Activated naive CD4-positive, alpha-beta T cell treated with anti-CD3 and anti-CD28 coated beads, Interleukin-2, amount 50 U/mL, for 24 hours (primary cell): Measurements from ENCODE around the gene SLC34A3.

Experiments
- H3K27ac Mint-ChIP-seq: one replicate; pipeline ENCODE4 v1.8.0; 2021; ENCODE audit warnings: mild to moderate bottlenecking, mixed read lengths
- H3K27me3 Mint-ChIP-seq: one replicate; pipeline ENCODE4 v1.8.0; 2021; ENCODE audit warnings: mixed read lengths
- H3K36me3 Mint-ChIP-seq: one replicate; pipeline ENCODE4 v1.8.0; 2021; ENCODE audit warnings: mixed read lengths
- H3K4me1 Mint-ChIP-seq: one replicate; pipeline ENCODE4 v1.8.0; 2021; ENCODE audit warnings: mixed read lengths
- H3K4me3 Mint-ChIP-seq: one replicate; pipeline ENCODE4 v1.8.0; 2021; ENCODE audit warnings: mild to moderate bottlenecking, mixed read lengths
- H3K9me3 Mint-ChIP-seq: one replicate; pipeline ENCODE4 v1.8.0; 2021; ENCODE audit warnings: mixed read lengths

SLC34A3 gene

GRCh38 chr9:137191691-137192447 is 38.8 kb upstream of the SLC34A3 start:
- Mint-ChIP-seq H3K9me3 (no peaks in the 10 kb centered on the region), H3K27ac (no peak overlapping the region), H3K27me3 (no peaks in the 10 kb centered on the region), H3K4me1 (peaks cover 17% of the 10 kb centered on the region), H3K36me3 (no peaks in the 10 kb centered on the region), H3K4me3 (no peak overlapping the region)

- H3K4me3 Mint-ChIP-seq, result no peak overlapping the region
- peak overlapping the region; percentile 72 for H3K27ac Mint-ChIP-seq
- peaks cover 12% of the 10 kb centered on the region for H3K4me1 Mint-ChIP-seq
- no peaks in the 10 kb centered on the region for H3K9me3 Mint-ChIP-seq
- no peaks in the 10 kb centered on the region for H3K27me3 Mint-ChIP-seq
- H3K36me3 Mint-ChIP-seq, result no peaks in the 10 kb centered on the region
Observed at GRCh38 chr9:137192448-137192780, 38.3 kb upstream of the SLC34A3 start.

- H3K9me3 Mint-ChIP-seq, result no peaks in the 10 kb centered on the region
- peaks cover 9% of the 10 kb centered on the region for H3K4me1 Mint-ChIP-seq
- no peak overlapping the region for H3K27ac Mint-ChIP-seq
- no peaks in the 10 kb centered on the region for H3K27me3 Mint-ChIP-seq
- H3K36me3 Mint-ChIP-seq, result no peaks in the 10 kb centered on the region
- H3K4me3 Mint-ChIP-seq, result no peak overlapping the region
Observed at GRCh38 chr9:137192859-137193258, 37.8 kb upstream of the SLC34A3 start.

GRCh38 chr9:137193771-137194170 is 36.9 kb upstream of the SLC34A3 start:
- Mint-ChIP-seq H3K9me3 (no peaks in the 10 kb centered on the region), H3K27me3 (no peaks in the 10 kb centered on the region), H3K36me3 (no peaks in the 10 kb centered on the region), H3K4me1 (peaks cover 9% of the 10 kb centered on the region), H3K27ac (no peak overlapping the region), H3K4me3 (no peak overlapping the region)

- no peaks in the 10 kb centered on the region for H3K36me3 Mint-ChIP-seq
- no peaks in the 10 kb centered on the region for H3K27me3 Mint-ChIP-seq
- H3K27ac Mint-ChIP-seq, result no peak overlapping the region
- H3K4me1 Mint-ChIP-seq, result peaks cover 4% of the 10 kb centered on the region
- H3K4me3 Mint-ChIP-seq, result no peak overlapping the region
- H3K9me3 Mint-ChIP-seq, result no peaks in the 10 kb centered on the region
Observed at GRCh38 chr9:137194388-137194787, 36.3 kb upstream of the SLC34A3 start.

GRCh38 chr9:137194909-137195308 is 35.8 kb upstream of the SLC34A3 start:
- Mint-ChIP-seq H3K27ac (no peak overlapping the region), H3K36me3 (no peaks in the 10 kb centered on the region), H3K9me3 (no peaks in the 10 kb centered on the region), H3K4me1 (peaks cover 3% of the 10 kb centered on the region), H3K27me3 (no peaks in the 10 kb centered on the region), H3K4me3 (no peak overlapping the region)

- no peaks in the 10 kb centered on the region for H3K27me3 Mint-ChIP-seq
- no peak overlapping the region for H3K27ac Mint-ChIP-seq
- H3K9me3 Mint-ChIP-seq, result no peaks in the 10 kb centered on the region
- no peaks in the 10 kb centered on the region for H3K36me3 Mint-ChIP-seq
- H3K4me3 Mint-ChIP-seq, result no peak overlapping the region
- H3K4me1 Mint-ChIP-seq, result peaks cover 3% of the 10 kb centered on the region
Observed at GRCh38 chr9:137195525-137196220, 35.0 kb upstream of the SLC34A3 start.

GRCh38 chr9:137198051-137198901 is 32.4 kb upstream of the SLC34A3 start:
- Mint-ChIP-seq H3K4me1 (peaks cover 14% of the 10 kb centered on the region), H3K27me3 (no peaks in the 10 kb centered on the region), H3K9me3 (no peaks in the 10 kb centered on the region), H3K4me3 (peak overlapping the region; percentile 23), H3K27ac (no peak overlapping the region), H3K36me3 (no peaks in the 10 kb centered on the region)

GRCh38 chr9:137198902-137199283 is 31.8 kb upstream of the SLC34A3 start:
- H3K36me3 Mint-ChIP-seq, result no peaks in the 10 kb centered on the region
- H3K9me3 Mint-ChIP-seq, result no peaks in the 10 kb centered on the region
- H3K27me3 Mint-ChIP-seq, result no peaks in the 10 kb centered on the region
- H3K27ac Mint-ChIP-seq, result no peak overlapping the region
- peaks cover 15% of the 10 kb centered on the region for H3K4me1 Mint-ChIP-seq
- H3K4me3 Mint-ChIP-seq, result no peak overlapping the region

- Mint-ChIP-seq H3K4me3 (peak overlapping the region; percentile 83), H3K27me3 (no peaks in the 10 kb centered on the region), H3K36me3 (no peaks in the 10 kb centered on the region), H3K4me1 (peaks cover 21% of the 10 kb centered on the region), H3K9me3 (no peaks in the 10 kb centered on the region), H3K27ac (no peak overlapping the region)
Observed at GRCh38 chr9:137199411-137200121, 31.1 kb upstream of the SLC34A3 start.

GRCh38 chr9:137200311-137201204 is 30.1 kb upstream of the SLC34A3 start, which contains the start of gene TPRN:
TSS of gene TPRN (minus strand) at chr9:137200741. CDS start at chr9:137200711, 30 bp downstream.
- H3K9me3 Mint-ChIP-seq, result no peaks in the 10 kb centered on the region
- H3K27ac Mint-ChIP-seq, result peak within 1 kb of the TSS; percentile 62
- H3K27me3 Mint-ChIP-seq, result no peaks in the 10 kb centered on the region
- H3K36me3 Mint-ChIP-seq, result no peaks in the 10 kb centered on the region
- peaks cover 22% of the 10 kb centered on the region for H3K4me1 Mint-ChIP-seq
- H3K4me3 Mint-ChIP-seq, result peak within 1 kb of the TSS; percentile 83

- no peaks in the 10 kb centered on the region for H3K36me3 Mint-ChIP-seq
Observed at GRCh38 chr9:137201205-137201868, 29.4 kb upstream of the SLC34A3 start.

GRCh38 chr9:137202966-137203365 is 27.7 kb upstream of the SLC34A3 start:
- Mint-ChIP-seq H3K27ac (no peak overlapping the region), H3K4me1 (peaks cover 37% of the 10 kb centered on the region), H3K4me3 (peak overlapping the region; percentile 11)

More at GRCh38 chr9:137201205-137201868, 29.4 kb upstream of the SLC34A3 start:
- peak overlapping the region; percentile 83 for H3K4me3 Mint-ChIP-seq
- no peaks in the 10 kb centered on the region for H3K27me3 Mint-ChIP-seq
- no peaks in the 10 kb centered on the region for H3K9me3 Mint-ChIP-seq
- peak overlapping the region; percentile 62 for H3K27ac Mint-ChIP-seq
- peaks cover 23% of the 10 kb centered on the region for H3K4me1 Mint-ChIP-seq

GRCh38 chr9:137204731-137205125 is 26.0 kb upstream of the SLC34A3 start:
- H3K36me3 Mint-ChIP-seq, result no peaks in the 10 kb centered on the region
- H3K27ac Mint-ChIP-seq, result peak overlapping the region; percentile 91
- H3K4me3 Mint-ChIP-seq, result peak overlapping the region; percentile 93
- H3K27me3 Mint-ChIP-seq, result no peaks in the 10 kb centered on the region
- H3K9me3 Mint-ChIP-seq, result no peaks in the 10 kb centered on the region
- H3K4me1 Mint-ChIP-seq, result peaks cover 34% of the 10 kb centered on the region

More at GRCh38 chr9:137202966-137203365, 27.7 kb upstream of the SLC34A3 start:
- Mint-ChIP-seq H3K36me3 (no peaks in the 10 kb centered on the region), H3K27me3 (no peaks in the 10 kb centered on the region), H3K9me3 (no peaks in the 10 kb centered on the region)
